GM20431 (cell line): ENCODE data around the gene FAM98B.

Experiments used
- in situ Hi-C: fragments of 300-500 bp; cut with MseI, MboI; formaldehyde crosslinking; loops from one replicate; pipeline ENCODE4 v1.15.0; 2020; ENCODE audit warnings: low sequenced_read_pairs; ENCODE audit not compliant: unreplicated experiment

FAM98B gene

DNA sequence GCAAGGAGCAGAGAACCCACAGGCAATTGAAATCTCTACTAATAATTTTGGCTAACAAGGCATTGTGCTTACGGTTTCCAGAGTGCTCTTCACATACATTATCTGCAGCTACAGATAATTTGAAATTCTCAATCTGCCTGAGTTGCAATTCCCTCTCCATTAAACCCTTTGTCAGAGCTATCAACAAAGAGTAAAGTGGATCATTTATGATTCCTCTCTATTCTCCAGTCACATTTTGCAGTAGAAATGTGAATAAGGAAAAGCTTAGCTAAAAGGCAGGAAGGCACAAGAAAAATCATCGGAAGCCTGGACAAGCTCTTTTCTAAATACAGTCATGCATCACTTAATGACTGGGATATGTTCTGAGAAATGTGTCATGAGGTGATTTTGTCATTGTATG, 49.6 kb downstream of the FAM98B start:
- in situ Hi-C loops: no loop called here

DNA sequence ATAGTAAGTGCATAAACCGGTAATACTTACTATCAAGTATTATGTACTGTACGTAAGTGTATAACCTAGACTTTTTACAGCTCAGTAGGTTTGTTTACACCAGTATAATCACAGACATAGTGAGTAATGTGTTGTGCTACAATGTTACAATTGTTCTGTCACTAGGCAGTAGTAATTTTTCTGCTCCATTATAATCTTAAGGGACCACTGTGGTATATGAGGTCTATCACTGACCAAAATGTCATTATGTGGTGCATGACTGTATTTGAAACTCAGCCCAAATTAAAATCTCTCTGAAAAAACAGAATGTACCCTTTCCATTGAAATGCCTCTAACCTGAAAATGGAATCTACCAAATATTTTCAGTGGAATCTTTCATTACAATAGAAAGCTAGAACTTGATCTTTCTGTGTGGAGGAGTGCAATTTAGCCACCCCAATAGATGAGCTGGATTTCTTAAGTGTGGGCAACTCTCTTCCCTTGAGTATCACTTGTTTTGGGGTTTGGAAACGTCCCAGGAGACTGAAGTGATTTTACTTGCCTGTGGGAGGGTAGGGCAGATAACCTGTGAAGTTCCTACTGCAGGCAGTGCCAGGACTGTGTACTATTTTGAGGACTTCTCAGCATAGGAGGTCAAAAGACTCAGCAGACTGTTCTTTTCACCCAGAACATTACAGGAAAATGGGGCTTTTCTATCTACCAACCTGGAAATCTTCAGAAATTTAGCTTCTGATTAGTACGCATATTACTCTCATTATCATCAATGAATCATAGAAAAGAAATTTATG, 50.9 kb downstream of the FAM98B start:
- in situ Hi-C loops: no loop called here

DNA sequence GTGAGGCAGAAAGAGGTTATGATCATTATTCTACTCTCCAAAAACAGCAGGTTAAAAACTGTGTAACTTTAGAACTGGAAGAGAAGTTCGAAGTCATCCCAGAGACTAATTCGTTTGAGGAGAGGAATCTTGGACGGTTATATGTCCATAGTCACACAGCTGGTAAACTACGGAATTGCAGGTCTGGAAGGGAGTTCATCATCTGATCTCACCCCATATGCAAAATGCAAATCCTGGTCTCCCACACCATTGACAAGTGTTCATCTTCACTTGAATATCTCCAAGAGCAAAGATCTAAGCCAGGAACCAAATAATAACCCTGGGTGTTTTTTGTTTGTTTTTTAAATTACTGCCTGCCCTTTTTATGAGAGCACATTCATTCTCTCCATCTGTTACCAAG, 53.1 kb downstream of the FAM98B start:
- in situ Hi-C loops: no loop called here

DNA sequence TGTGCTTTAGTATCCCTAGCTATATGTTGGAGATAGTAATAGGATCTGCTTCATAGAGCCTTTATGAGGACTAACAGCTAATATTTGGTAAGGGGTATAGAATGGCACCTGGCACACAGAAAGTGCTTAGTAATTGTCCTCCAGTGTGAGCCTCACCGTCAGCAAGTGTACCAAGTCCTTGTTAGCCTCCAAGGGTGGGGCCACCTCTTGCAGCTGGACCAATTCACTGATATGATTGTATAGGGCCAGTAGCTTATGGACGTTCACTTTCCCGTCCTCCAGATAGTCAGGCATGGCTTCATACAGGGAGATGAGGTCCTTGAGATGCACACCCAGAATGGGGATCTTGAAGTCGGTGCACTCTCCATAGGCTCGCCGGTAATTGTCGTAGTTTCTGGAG, 53.6 kb downstream of the FAM98B start:
- in situ Hi-C loops: no loop called here

DNA sequence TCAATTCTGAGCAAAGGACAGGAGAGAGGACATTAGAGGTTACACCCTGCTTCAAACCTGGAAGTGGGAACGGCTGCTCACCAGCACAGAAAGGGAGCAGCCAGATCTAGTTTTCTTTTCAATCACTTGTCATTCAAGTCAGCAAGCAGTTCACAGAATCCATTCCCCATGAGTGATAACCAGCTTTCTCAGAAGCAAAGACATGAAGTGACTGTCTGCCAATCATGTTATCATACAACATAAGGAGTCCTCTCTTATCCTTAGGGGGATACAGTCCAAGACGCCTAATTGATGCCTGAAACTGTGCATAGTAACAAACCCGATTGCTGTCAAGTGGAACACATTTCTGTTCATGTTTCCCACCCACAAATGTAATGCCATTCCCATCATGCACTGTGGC, 54.7 kb downstream of the FAM98B start:
- in situ Hi-C loops: no loop called here

DNA sequence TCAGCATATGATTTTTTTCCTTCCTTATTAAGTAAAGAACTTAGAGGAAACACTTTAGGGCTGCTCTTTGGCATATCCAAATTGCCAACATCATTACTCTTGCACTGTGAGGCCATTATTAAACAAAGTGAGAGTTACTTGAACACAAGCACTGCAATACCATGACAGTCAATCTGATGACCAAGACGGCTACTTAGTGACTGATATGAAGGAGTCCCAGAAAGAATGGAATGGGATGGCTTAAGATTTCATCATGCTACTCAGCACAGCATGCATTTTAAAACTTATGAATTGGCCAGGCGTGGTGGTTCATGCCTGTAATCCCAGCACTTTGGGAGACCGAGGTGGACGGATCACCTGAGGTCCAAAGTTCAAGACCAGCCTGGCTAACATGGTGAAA, 55.2 kb downstream of the FAM98B start:
- in situ Hi-C loops: no loop called here

DNA sequence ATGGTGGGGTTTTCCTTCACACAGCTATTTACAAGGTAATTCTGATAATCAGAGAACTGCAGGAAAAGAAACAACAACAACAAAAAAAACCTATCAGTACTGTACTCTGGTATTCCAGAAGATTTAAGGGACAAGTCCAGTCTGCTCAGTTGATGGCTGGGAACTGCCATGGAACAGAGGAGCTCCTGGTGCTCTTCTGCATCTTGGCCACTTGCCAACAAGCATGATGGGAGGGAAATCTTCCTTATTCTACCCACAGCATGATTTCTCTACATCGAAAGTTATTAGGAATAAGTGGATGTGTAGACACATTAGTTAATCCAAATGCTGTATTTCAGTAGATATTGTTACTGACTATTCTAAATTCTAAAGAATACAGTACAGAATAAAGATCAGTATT, 59.0 kb downstream of the FAM98B start:
- in situ Hi-C loops: no loop called here

DNA sequence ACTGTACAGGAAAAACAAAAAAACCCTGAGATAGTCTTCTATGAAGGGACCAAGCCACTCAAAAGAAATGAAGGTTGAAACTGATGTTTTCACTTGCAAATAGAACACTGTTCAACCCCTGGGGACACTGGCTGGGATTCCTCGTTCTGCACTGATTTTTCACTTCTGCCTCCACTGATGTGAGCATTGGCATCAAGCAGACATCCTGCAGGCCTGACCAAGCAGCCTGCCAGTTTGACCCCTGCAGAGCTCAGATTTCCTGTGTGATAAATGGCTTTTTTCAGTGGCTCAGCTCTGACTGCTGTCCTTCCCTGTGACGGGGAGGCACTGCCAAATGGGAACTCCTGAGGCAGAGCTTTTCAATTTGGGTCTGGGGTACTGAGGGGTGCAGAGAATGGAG, 60.7 kb downstream of the FAM98B start:
- in situ Hi-C loops: no loop called here

DNA sequence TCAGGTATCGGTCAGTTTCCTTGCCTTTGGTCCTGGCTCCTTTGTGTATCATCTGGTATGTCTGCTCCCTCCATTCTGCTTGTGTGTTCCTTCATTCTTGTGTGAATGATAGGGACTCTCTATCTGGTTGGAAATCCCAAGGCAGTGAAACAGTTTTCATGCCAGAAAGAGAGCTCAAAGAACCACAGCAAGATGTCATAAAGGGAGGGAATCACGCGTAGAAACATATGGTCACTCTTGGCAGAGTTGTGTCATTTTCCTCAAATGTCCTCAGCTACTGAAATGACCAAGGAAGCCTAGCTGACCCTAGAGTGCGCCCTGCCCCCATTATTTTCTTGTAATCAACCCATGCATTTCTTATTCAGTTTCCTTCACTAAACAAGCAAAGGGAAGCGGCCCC, 62.7 kb downstream of the FAM98B start:
- in situ Hi-C loops: no loop called here

DNA sequence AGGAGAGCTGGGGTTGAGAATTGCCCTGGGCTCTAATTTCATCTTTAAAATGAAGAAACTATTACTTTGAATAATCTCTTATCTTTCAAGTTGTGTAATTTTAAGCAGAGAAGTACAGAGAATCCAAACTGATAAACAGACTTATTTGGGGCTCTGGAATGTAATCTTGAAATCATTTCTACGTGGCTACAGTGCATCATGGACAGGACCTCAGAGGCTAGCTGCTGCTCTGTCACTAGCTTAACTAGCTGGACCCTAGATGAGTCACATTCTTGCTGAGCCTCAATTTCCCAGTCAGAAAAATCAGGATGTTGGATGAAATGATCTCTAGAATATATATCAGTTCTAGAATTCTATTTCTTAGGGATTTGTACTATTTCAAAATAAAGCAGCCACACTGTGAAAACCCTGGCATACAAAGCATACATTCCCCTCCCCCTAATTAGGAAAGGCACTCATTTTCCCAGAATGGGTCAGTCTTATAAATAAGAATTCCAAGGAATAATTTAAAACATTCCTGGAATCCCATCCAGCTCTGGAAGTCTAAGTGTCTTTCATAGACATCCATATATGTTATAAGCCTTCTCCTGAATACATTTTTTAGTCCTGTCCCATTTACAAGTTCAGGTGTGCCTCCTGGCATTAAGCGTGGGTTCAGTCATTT, 63.5 kb downstream of the FAM98B start:
- in situ Hi-C loops: no loop called here

DNA sequence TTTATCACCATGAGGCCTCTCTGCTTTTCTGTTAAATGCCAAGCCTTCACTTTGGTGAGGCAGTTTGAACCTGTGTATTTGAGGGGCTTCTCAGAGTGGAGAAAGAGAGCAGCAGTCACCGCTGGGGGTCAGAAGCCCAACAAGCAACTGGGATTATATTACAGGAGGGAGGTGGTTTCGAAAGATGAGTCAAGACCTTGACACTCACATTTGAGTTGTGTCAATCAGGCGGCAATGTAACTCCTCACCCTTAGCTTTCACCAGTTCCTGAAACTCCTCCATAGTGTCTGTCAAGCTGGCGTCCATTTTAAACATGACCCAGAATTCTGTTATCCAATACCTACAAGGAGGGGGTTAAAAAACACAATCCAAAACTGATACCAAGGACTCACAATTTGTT, 64.2 kb downstream of the FAM98B start:
- in situ Hi-C loops: no loop called here

DNA sequence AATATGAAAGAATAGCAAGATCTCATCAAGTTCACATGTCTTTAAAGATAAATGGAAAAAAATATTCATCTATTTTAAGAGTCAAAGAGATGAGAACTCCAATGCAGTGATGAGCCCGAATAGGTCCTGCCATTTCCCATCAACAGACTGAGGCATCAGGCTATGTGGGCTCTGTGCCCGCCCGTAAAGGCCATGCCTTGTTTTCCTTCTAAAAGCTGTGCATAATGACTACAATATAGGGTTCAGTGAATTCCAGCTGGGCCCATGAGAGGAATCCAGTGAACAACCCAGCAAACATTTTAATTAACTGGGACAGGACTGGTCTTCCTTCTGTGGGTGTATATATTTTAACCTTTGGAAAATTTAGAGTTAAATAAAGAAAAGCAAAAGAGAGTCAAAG, 66.1 kb downstream of the FAM98B start:
- in situ Hi-C loops: no loop called here

DNA sequence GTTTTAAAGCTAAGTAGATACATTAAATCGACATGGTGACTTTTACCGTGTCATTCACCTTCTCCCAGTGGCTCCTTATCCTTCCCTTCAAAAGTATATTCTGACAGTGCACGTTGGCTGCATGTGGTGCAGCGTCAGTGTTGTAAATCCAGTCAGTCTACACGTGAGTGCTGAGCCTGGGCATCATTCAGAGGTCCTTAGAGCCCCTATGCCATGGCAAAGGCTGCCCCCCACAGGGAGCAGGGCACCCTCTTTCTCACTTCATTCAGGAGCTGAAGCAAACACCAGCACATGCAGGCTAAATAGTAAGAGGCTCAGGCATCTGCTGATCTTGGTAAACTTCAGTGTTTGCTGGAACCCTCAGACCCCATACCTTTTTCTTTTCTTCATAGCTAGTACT, 67.4 kb downstream of the FAM98B start:
- in situ Hi-C loops: no loop called here

DNA sequence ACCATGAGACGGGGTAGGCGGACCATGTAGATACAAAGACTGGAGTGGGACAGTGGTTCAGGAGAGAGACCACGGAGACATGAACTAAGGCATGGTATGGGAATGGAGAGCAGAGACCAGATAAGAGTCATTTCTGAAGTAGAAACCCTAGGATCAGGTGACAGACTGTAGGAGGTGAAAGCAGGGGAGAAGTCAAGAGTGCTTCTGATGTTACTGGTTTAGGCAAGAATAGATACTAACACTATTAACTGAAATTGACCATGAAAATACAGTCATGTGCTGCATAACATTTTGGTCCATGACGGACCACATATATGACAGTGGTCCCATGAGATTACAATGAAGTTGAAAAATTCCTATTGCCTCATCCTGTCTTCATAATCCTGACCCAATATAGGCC, 69.0 kb downstream of the FAM98B start:
- in situ Hi-C loops: no loop called here

DNA sequence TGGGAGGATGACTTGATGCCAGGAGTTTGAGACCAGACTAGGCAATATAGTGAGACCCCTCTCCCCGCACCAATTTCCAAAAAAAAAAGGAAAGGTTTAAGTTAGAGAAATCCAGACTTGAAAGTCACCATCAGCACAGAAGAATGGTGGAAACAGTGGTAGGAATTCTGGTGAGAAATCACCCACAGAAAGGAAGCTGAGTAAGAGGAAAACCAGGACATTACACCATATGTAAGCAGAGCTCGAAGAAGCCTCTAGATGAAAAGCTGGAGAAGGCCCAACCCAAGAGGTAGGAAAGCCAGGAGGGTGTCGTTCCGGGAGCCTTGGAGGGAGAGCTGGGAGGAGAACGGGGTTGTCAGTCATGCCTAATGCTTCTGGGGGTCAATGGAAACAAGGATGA, 70.2 kb downstream of the FAM98B start:
- in situ Hi-C loops: no loop called here

DNA sequence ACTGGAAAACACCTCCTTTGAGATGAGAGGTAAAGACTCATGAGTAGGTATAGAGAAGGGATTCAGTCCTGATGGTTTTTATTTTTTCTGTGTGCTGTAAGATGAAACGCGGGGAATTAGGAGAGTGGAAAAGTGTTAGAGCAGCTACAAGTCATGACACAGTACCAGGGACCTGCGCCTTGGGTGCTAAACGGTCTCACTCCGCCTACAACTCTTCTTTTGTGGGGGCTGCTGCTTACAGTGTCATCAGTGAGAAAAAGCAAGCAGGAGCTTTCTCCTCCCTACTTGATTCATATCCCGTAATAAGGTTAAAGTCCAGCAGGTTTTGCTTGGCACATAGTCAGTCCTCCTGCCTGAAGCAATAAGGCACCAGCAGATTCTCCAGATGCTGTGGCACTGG, 71.6 kb downstream of the FAM98B start:
- in situ Hi-C loops: no loop called here

DNA sequence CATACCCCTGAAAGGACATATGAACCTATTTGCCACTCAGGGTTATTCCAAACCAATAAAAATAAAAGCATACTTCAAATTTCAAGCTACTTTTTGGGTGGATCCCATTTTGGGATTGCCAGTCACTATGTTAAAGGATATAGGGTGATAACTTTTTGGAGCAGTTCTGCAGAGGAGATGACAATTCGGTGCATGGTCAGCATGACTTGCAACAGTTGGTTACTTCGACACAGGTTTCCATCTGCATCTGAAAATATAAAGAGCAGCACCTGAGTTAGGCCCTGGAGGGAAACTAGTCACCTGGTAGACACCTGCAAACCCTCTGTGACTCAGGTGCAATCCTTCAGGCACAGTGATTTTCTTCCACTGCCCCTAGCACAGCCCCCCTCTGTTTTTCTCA, 72.2 kb downstream of the FAM98B start:
- in situ Hi-C loops: no loop called here

DNA sequence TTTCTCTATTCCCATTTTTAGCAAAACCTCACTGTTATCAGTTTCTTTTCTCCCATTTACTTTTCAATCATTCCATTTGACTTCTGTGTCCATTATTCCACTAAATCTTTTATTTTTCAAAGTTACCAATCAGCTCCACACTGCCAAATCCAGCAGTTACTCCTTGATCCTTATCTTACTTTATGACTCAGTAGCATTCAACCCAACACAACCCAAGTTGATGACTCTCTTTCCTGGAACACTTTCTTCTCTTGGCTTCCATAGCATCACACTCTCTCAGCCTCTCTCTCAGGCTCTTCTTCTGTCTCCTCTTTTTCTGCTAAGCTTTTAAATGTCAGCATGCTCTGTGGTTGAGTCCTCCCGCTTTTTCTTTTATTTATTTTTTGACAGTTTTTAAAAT, 74.4 kb downstream of the FAM98B start:
- in situ Hi-C loops: no loop called here

DNA sequence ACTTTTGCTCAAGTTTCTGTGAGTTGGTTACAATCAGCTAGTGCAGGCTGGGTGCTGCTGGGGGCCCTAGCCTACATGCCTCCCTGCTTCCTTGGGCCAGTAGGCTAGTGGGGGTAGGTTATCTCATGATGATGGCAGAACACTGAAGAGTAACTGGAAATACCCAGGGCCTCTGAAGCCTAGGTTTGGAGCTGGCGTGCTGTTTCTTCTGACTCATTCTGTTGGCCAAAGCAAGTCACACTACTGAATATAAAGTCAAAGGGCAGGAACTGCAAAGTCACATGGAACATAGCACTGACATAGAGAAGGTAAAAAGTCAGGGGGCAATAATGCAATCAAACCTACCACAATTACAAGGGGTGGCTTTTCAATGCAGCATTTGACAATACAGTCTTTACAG, 76.2 kb downstream of the FAM98B start:
- in situ Hi-C loops: no loop called here

DNA sequence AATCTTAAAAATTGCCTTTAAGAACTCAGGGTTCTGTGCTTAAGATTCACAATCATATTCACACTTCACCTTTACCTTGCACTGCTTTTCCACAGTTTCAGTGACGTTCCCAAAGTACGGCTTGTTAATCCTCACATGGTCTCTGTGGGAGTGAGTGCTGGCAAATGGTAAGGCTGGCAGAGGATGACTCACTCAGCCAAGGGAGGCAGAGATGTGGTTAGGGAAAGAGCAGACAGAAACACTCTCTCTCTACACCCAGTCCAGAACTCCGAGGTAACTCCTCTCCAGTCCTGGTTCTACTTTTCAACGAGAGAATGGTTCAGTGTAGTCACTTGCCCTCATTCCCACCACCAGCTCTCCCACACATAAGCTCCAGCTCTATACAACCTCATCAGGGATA, 77.6 kb downstream of the FAM98B start:
- in situ Hi-C loops: no loop called here

DNA sequence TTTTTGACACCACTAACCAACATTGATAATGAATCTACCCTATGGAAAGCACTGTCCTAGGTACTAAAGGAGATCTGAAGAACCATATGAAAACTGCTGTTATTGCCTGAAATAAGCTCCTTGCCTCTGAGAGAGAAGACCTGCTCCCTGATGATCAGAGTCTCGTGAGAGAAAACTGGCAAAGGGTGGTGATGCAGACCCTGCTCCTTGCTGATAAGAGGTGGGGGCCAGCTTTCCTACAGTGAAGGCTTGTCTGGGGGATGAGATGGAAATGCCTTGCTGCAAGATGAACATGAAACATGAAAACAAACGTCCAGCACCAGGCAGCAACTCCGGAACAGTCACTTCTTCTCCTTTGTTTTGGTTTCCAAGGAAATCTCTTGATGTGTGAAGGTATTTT, 78.8 kb downstream of the FAM98B start:
- in situ Hi-C loops: no loop called here

DNA sequence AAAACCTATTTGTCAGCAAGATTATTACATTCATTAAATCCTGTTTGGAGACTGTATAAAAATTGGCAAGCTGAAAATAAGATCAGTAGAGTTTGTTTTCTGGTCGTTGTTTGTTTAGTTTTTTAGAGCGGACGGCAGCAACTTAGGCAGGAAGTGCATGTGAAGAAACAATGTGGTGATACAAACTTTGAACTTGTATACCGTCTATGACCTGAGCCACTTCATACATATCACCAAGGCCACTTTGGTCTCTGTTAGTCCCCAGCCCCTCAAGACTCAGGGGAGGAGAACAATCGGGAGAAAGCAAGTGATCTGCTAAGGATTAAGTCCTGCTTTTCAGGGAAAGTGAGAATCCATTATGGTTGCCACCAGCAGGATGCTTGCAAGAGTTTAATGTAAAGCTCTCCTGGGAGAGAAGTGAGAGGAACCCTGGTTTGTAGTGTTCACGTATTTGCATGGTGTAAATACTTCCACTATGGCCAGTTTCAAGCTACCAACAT, 79.5 kb downstream of the FAM98B start:
- in situ Hi-C loops: no loop called here
